SKM-1 treated with dmso at 0.1 percent for 144 hours (cell line): ENCODE data around the gene LRRC15.

Experiments used
- DNase-seq: peaks from one replicate; lab custom pipeline; 2025; ENCODE audit not compliant: unreplicated experiment; lab: John Stamatoyannopoulos, UW

LRRC15 gene

DNA sequence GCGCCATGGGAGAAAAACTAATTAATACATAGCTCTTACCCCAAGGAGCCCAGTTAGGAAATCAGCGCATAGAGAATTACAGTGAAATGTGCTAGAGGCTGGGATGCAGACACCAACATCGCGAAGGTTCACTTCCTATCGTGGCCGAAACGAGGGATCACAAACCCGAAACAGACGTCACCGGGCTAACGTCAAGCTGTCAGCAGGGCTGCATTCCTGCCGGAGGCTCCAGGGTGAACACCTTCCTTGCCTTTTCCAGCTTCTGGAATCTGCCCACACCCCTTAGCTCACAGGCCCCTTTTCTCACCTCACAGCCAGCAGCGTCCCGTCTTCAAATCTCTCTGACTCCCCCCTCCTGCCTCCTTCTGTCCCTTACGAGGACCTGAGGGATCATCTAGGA lies 16.5 kb upstream of the LRRC15 start:
- DNase-seq, result no peak

DNA sequence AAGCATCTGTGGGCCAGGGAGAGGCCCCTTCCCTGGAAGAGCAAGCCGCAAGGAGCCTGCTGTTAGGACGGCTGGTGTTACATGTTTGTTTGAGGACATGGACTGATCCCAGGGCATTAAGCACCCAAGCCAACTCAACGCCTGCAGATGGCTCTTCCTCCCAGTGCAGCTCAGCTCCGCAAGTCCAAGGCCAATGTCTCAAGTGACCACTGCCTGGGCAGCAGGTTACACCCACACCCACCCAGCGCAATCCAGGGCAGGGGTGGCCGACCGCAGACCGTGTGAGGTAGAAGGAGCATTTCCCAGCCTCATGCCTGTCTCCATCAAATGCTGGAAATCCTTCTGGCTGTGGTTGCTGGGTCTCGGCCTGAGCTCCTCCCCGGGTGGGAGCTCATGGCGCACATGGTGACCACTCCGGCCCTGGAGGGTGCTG lies 15.0 kb upstream of the LRRC15 start:
- DNase-seq, result no peak

DNA sequence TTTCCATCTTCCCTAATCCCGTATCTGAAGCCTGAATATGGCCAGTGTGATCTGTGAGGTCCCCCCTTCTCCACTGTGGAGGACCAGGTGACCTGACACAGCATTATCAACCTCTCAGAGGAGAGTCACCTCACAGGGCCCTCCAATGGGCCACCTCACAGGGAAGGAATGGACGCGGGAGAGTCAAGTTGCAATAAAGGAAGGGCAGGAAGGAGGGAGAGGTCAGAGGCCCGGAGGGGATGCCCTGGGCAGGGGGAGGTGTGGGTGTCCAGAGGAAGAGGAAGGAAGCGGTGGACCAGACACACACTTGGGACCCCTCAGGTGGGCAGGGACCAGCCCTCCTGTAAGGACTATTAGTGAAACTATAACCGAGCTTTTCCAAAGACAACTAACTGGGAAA lies 14.6 kb upstream of the LRRC15 start:
- DNase-seq, result no peak

DNA sequence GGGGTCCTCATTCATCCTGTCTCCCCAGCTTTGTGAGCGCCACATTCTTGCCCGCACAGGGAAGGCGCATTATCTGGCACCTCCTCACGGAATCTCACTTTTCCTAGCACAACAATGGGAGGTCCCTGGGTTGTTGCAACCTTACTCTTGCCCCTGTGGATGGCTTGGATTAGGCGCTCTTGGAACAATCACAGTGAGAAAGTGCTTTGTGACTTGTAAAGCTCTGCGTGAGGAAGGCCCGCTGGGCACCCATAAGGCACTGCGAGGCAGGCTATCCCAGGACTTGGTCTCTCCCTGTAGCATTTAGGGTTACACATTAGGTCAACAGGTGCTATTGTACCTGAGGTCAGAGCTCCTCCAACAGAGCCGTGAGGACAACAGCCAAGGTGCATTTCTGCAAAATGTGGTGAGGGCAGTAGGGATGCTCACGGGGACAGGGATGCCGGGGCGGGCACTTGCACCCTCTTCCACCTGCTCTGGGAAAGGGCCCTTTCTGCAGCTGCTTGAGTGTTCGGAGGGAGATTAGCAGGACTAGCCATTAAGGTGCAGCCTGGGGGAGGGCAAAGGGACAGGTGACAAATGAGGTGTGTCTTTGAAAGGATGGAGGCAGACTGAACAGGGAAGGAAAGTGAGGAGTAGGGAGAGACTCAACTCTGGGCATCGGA lies 13.9 kb upstream of the LRRC15 start:
- no peak for DNase-seq

DNA sequence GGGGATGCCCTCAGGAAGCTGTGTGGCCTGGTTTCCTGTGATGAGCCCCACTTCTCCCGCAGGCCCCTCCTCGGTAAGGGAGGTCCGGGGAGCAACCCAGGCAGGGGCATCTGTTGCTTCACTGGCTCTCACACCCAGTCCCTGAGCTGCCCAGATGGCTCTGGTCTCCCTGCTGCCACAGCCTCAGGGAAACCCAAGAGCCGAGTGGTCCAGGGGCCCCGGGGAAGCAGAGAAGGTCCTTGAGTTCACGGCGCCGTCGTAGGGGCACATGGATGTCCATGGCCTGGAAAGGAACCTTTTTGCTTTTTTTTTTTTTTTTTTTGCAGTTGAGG lies 13.3 kb upstream of the LRRC15 start:
- no peak for DNase-seq

DNA sequence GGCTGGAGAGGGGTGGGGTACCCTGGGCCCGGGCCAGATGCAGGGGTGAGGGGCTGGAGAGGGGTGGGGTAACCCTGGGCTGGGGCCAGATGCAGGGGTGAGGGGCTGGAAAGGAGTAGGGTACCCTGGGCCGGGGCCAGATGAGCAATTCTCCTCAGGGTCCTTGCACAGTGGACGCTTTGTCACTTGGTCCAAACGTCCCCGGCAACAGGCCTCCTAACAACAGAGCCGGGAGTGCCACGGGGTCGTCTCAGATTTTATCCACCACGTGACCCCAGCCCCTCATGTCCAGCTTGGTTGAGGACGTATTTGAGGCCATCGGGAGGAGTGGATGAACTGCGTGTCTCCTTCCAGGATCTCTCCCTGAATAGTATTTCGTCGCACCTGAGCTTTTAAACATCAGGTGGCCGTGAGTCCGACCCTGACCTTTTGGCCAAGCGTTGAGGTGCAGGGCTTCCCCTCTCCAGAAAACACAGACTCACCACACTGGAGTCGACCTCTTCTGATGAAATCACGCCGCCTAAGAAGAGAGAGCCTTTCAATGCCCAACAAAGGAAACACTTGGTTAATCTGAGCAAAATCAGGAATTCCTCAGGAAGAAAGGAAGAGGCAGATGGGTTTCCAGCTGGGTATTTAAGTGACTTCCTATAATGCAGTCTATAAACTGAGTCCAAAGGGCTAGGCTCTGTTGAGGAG lies 12.8 kb upstream of the LRRC15 start:
- DNase-seq, result no peak

DNA sequence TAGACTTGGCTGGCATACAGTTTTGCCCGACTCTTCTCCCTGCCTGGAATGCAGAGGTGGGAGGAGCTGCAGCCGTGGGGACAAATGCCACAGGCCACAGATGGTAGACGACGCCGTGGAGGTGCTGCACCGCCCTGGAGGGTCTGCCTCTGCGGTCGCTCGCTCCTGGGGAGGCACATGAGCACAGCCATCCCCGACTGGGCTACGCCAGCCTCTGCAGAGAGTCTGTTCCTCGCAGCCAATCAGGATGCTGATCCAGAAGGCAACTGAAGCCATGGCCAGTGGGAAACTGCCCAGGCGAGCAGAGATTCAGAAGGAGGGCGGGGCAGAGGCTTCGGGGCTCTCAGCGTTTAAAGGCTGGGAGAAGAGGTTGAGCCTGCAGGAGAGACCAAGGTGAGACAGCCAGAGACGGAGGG lies 11.9 kb upstream of the LRRC15 start:
- DNase-seq, result no peak

DNA sequence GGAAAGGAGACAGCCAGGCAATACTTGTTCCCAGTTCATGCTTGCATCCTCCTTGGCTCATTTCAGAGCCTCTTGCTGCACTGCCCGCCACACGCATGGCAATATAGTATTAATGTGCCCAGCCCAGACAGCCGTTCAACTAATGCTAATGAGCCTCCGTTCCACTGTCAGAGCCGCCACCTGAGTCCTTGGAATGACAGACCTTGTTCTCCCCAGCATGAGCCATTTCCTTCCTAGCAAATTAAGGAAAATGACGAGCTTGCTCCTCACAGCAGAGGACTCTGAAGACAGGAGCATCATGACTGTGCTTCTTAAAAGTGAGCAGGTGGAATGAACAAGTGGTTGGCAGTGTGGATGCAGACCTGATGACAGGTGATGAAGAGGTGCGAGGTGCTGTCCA lies 10.8 kb upstream of the LRRC15 start:
- no peak for DNase-seq

DNA sequence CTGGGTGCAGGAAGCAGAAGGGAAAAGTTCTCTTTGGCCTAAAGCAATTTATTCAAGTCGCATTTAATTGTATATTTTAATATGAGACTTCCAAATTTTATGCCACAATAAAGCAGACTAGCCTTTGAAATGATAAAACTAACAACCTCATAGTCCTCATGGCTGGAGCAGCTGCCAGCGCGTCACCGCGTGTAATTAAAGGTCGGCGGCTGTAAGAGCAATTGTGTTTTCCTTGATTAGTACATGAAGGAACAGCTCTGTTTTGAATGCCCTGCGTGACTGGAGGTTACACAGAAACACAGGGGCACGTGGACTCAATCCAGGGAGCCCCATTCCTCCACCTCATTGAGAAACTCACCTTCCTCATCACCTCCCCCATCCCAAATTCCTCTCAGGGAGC lies 10.1 kb upstream of the LRRC15 start:
- no peak for DNase-seq

DNA sequence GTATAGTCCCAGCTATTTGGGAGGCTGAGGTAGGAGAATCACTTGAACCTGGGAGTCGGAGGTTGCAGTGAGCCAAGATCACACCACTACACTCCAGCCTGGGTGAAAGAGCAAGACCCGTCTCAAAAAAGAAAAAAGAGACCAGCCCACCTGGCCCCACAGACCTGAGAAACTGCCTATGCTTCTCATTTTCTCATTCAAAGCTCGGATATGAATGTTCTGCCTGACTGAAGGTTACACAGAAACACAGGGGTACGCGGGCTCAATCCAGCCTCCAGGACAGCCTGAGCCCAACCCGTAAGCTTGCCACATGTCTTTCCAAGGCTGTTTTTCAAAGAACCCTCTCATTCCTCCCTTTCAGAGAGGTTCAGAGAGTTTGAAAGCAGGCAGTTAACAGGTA lies 9.7 kb upstream of the LRRC15 start:
- DNase-seq, result no peak

DNA sequence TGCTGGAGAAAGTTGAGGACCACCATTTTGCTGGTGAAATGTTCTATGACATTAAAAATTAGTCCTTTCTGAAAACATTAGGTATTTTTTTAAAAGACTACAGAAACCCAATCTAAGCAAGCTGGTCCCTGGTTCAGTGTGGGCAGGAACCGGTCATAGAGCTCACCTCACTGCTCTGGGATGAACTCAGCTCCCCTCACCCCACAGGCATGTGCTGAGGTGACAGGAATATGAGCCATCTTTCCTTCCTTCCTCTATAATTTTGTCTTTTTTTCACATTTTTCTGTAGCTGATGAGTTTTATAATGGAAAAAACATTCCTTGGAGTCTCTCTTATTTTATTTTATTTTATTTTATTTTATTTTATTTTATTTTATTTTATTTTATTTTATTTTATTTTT lies 8.2 kb upstream of the LRRC15 start:
- no peak for DNase-seq

DNA sequence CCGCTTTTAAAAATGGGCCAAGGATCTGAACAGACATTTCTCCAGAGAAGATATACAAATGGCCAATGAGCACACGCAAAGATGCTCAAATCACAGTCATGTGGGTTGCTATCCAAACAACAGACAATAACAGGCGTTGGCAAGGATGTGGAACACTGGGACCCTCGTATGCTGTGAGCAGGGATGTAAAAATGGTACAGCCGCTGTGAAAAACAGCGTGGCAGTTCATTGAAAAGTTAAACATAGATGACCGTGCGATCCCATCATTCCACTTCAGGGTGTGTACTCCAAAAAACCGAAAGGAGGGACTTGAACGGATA lies 6.7 kb upstream of the LRRC15 start:
- no peak for DNase-seq

DNA sequence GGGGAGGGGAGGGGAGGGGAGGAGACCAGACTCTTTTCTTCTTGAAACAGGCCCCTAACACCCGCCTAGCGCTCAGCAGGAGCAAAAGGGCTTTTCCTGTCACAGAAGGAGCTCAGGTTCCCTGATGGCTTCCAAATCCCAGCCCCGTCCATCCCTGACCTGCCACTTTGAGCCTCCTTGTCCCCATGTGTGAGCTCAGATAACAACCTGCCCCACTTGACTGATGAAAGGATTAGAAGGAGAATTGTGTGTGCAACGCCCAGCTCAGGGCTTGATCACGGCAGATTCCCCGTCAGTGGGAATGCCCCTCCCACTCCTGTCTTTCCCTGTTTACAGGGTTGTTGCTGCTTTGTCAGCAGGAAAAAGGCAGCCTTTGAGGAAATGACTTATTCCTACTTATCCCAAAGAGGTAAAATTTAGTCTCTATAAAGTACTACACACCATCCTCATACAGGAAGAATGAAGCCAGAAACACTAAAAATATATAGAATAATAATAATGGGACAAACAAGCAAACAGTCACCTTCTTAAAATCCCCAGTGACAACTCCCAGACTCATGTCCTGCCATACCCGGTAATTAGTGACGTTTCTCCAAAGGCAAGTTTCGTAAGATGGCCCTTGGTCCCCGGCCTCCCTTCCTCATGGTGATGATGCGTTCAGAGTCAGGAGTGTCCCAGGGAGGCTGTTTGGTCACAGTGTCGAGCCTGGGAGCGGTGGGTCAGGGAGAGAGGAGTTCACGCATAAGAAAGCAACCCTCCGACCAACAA lies 6.1 kb upstream of the LRRC15 start:
- DNase-seq, result no peak

DNA sequence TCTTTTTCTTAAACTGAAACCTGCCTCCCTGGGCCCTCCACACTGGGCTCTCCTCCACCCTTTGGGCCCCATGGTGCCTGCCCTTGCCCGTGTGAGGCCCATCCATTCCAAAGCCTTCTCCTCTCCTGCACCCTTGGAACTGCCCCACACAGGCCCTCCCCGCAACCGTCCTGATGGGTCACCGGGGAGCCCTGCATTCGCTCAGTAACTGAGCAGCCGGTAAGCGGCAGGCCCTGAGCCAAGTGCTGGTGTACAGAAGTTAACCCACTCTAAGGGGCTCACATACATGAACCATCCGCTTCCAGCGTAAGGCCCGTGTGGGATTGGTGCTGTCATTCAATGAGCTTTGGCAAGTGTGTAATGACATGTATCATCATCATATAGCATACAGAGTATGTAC lies 5.4 kb upstream of the LRRC15 start:
- DNase-seq, result no peak

DNA sequence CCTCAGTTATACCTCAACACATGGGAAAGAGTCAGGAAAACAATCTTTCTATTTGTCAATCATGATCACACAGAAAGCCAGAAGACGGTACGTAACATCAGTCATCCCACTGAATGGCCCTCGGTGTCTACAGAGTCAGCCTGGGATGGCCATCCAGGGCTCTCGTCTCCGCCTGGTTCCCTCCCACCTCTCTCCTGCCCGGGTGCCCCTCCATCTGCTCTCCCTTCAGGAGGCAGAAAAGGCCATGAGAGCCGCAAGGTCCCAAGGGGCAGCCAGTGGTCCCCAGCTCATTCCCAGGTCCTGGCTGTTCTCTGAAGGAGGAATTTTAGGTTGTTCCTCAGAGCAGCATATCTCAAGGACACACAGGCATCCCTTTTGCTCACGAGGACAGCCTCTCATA lies 4.4 kb upstream of the LRRC15 start:
- DNase-seq, result no peak

DNA sequence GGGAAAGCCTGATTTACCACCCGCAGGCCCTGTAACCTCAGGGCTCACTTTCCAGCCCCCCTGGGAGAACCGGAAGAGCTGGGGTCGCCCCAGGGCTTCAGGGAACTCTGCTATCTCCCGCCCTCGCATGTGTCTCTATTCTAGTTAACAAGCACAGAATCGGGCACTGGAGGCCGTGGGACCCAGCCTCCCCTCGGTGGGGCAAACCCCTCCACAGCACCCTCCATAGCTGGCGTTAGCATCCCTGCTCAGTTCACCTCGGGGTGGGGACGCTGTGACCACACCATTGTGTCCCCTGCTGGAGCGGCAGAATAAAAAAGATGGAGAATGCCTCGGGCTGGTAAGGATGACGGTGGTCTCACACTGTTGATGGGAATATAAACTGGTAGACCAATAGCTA lies 3.5 kb upstream of the LRRC15 start:
- no peak for DNase-seq

DNA sequence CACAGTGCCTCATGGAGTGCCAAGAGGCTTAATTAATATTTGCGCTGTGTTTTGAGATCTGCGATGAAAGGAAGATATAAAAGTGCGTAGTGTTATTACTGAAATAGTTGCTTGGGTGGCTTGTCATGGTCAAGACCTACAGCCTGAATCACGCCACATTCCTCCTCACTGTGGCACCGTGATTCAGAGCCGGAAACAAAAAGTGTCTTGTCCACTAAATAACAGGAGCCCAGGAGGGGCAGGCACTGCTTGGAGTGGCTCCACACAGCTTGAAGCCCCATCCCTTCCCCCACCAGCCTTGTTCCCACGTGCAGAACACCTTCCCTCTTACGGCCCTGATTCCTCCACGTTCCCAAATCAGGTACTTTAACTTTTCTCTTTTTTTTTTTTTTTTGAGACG lies 1.2 kb upstream of the LRRC15 start:
- DNase-seq, result no peak

DNA sequence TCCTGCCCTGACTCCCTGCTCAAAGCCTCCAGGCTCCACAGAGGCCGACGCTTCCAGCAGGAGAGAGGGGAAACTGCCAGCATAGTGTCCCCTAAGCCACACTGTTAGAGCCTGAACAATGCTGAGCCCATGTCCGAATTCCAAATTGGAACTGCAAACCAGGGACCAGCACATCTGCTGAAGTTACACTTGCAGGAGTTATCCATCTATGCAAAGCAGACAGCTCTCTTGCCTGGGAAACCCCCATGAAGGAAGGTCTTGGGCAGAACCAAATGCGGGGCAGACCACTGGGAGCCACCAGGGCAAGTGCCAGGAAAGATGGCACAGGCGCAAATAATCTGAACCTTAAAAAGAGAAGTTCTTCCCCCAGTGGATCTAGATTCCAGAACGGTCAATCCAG lies 625 bp downstream of the LRRC15 start:
- no peak for DNase-seq

DNA sequence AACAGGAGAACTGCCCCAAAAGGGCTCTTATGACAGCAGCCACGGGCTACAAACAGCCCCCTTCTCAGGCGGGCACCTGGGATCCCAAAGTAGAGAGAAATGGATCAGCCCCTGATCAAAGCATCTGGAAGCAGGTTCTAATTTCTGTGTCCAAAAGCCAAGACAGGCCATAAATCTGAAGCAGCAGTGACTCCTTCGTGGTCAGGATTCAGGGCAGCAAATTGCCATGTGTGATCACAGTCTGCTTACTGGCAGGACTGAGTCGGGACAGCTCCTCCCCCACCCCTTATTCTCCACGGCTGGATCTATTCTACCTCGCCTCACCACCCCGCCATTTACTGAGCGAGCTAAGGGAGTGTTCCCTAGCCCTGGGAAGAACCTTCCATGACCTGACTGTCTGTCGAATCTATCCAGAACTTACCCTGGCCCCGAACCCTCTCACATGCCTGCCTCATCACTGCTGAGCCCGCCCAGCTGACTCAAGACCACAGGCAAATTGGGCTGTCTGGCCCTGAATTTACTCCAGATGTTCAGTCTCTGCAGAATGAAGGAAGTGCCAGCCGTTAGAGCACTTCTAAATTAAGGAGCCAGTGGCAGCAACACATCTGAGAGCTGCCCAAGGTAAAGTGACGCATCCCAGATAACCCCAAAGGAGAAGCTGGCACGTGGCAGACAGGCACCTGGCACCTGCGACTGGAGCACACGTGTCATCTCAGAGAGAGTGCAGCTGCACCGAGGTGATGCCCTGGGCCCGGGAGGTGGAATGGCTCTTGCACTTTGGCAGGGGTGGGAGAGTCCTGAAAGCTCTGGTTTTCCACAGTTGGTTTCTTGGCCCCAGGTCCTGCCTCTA lies 1.3 kb downstream of the LRRC15 start:
- no peak for DNase-seq

DNA sequence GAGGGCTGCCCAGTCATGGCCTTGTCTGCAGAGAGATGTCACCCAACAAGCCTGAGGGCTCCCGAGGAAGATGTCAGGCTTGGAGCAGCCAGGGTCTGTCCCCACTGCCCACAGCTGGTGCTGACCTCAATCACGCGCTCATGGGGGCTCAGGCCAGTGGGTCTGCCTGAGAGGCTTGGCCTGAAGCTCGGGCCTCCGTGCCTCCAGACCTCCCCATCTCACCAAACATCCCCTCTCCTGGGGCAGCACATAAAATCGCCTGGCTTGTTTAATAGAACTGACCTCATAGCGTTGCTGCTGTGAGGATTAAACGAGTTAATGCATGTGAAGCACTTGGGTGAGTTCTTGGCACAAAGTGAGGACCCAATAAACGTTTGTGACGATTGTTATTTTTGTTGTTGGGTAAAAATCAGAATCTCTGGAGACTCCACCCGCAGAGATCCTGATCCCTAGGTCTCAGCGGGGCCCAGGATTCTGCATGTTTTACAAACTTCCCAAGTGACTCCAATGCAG lies 3.5 kb downstream of the LRRC15 start:
- DNase-seq, result no peak

DNA sequence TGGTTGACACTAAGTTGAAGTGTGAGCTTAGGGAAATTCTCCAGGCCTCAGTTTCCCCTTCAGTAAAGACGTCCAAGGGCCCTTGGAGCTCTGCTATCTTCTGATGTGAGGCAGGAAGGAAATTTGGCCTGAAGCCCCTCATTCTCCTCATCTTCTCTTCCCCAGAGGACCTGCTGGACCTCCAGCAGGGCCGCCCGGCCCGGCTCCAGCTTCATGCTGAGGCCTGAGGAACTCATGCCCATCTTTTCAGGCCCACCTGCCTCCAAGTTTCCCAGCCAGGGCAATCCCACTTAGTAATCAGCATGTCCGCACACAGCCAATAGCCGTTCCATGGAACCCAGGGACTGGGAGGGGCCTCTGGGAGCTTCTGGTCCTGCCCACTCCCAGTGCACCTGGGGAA lies 4.0 kb downstream of the LRRC15 start:
- no peak for DNase-seq
